Prostate gland (tissue), 2 donors: ENCODE measurements around the gene KCNQ1. TPM values are rescaled to one million over a fixed set of nuclear protein-coding genes. Genes with fewer than 3 reads are reported as not detected.
A peak's percentile ranks its signal among the peaks of the same experiment; 100 is the strongest.

Source experiments
- DNase-seq: peaks from one replicate; pipeline ENCODE4 v3.0.0-alpha.2; 2019; ENCODE audit warnings: low spot score
- H3K27ac ChIP-seq, 2 donors: fragments of 200-600 bp; sonication (generic); 2 replicates each; pipeline ENCODE4 v1.5.1; 2017 to 2019
- H3K27me3 ChIP-seq: fragments of 200-600 bp; sonication (generic); replicated peaks from 2 replicates; pipeline ENCODE4 v1.5.1; 2019; ENCODE audit not compliant: insufficient read depth
- H3K36me3 ChIP-seq, 2 donors: fragments of 200-600 bp; sonication (generic); 1 replicate in 1 of 2; 2 replicates in 1 of 2; pipeline versions ENCODE4 v1.5.1 to v1.8.1; 2017 to 2019
- H3K4me1 ChIP-seq: fragments of 200-600 bp; sonication (generic); replicated peaks from 2 replicates; pipeline ENCODE4 v1.5.1; 2019
- H3K4me3 ChIP-seq, 2 donors: fragments of 200-600 bp; sonication (generic); 2 replicates each; pipeline ENCODE4 v1.5.1; 2017 to 2019
- H3K9me3 ChIP-seq: fragments of 200-600 bp; sonication (generic); 2 replicates; pipeline ENCODE4 v1.5.1; 2017
- POLR2A ChIP-seq: fragments of 450-650 bp; IDR thresholded peaks from one replicate; pipeline ENCODE4 v1.6.1; 2016; ENCODE audit warnings: antibody characterized with exemption, mild to moderate bottlenecking
- POLR2AphosphoS5 ChIP-seq: sonication (generic); formaldehyde crosslinking; IDR thresholded peaks from one replicate; pipeline ENCODE4 v1.6.1; 2017; ENCODE audit warnings: antibody characterized with exemption
- WGBS: methylation state at CpG from one replicate; pipeline ENCODE4 v1.1.5; 2018; 5-methylcytosine and 5-hydroxymethylcytosine counted together
- intact Hi-C: fragments of 100-400 bp; cut with DNase I; formaldehyde crosslinking; loops from one replicate; pipeline ENCODE4 v1.14.2; 2022
- total RNA-seq, 2 donors: library from RNA; depleted of rRNA; stranded (reverse); fragments of >200 nt; gene quantifications; one replicate each; pipeline ENCODE4 v1.1.0, GENCODE V29; 2016
- TF ChIP-seq, protein P1 (sequence below), 4 experiments: fragments of 200-600 bp in 2 of 4; fragments of 450-650 bp in 2 of 4; sonication (generic) in 2 of 4; IDR thresholded peaks; 1 replicate in 3 of 4; 2 replicates in 1 of 4; pipeline ENCODE4 v1.5.1; 2016 to 2019; ENCODE audit warnings: antibody characterized with exemption in 4 of 4, mild to moderate bottlenecking in 2 of 4, moderate library complexity in 2 of 4

The KCNQ1 gene
- total RNA-seq, 2 donors from 2014 or later, result 10.0 to 33.8 TPM

GRCh38 chr11:2805388-2806056 lies 360.7 kb downstream of the KCNQ1 start:
- Histone ChIP-seq H3K36me3 (no peaks in the 10 kb centered on the region), H3K27ac (no peak overlapping the region), H3K9me3 (no peaks in the 10 kb centered on the region), H3K27me3 (no peaks in the 10 kb centered on the region), H3K4me1 (peaks cover 4% of the 10 kb centered on the region), H3K4me3 (no peak overlapping the region)
- 91% methylated on average over 20 of the region's 20 CpGs for WGBS
- no peak for DNase-seq
- intact Hi-C loops, result no loop called here
- TF ChIP-seq, protein P1, sequence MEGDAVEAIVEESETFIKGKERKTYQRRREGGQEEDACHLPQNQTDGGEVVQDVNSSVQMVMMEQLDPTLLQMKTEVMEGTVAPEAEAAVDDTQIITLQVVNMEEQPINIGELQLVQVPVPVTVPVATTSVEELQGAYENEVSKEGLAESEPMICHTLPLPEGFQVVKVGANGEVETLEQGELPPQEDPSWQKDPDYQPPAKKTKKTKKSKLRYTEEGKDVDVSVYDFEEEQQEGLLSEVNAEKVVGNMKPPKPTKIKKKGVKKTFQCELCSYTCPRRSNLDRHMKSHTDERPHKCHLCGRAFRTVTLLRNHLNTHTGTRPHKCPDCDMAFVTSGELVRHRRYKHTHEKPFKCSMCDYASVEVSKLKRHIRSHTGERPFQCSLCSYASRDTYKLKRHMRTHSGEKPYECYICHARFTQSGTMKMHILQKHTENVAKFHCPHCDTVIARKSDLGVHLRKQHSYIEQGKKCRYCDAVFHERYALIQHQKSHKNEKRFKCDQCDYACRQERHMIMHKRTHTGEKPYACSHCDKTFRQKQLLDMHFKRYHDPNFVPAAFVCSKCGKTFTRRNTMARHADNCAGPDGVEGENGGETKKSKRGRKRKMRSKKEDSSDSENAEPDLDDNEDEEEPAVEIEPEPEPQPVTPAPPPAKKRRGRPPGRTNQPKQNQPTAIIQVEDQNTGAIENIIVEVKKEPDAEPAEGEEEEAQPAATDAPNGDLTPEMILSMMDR (IDR thresholded peaks at IDR 0.05), result no peak
- TF ChIP-seq POLR2A, result no peak
- no peak for TF ChIP-seq POLR2AphosphoS5

GRCh38 chr11:2806351-2807024 lies 361.7 kb downstream of the KCNQ1 start:
- peak overlapping the region; percentile 51 to 64 for H3K27ac ChIP-seq

GRCh38 chr11:2807025-2807681 lies 362.3 kb downstream of the KCNQ1 start:
- peak; percentile 84 for DNase-seq
- intact Hi-C loops, result loop anchor here (1.0 kb wide), 1 partner anchor 18 kb away; no protein-coding TSS in a partner anchor
- Histone ChIP-seq H3K4me1 (peaks cover 4% of the 10 kb centered on the region), H3K36me3 (no peaks in the 10 kb centered on the region), H3K27me3 (no peaks in the 10 kb centered on the region), H3K9me3 (no peaks in the 10 kb centered on the region), H3K4me3 (peak overlapping the region in 1 of 2 donors; percentile 2), H3K27ac (peak overlapping the region; percentile 51 to 64)
- peak; percentile 42 for TF ChIP-seq POLR2A
- TF ChIP-seq, protein P1 (IDR thresholded peaks at IDR 0.05), result no peak
- TF ChIP-seq POLR2AphosphoS5, result peak; percentile 88
- whole genome bisulfite sequencing, result 15% methylated on average over 39 of the region's 39 CpGs

More at GRCh38 chr11:2806351-2807024, 361.7 kb downstream of the KCNQ1 start:
- DNase-seq, result no peak
- TF ChIP-seq, protein P1 (IDR thresholded peaks at IDR 0.05), result no peak
- TF ChIP-seq POLR2AphosphoS5 (no peak), POLR2A (no peak)
- Histone ChIP-seq H3K4me1 (peaks cover 4% of the 10 kb centered on the region), H3K27me3 (no peaks in the 10 kb centered on the region), H3K36me3 (no peaks in the 10 kb centered on the region), H3K4me3 (no peak overlapping the region), H3K9me3 (no peaks in the 10 kb centered on the region)
- 55% methylated on average over 24 of the region's 24 CpGs for WGBS
- intact Hi-C loops, result loop anchor here (1.0 kb wide), 1 partner anchor 19 kb away; no protein-coding TSS in a partner anchor

GRCh38 chr11:2807801-2808241 lies 363.0 kb downstream of the KCNQ1 start:
- H3K36me3 ChIP-seq, result no peaks in the 10 kb centered on the region
- H3K9me3 ChIP-seq, result no peaks in the 10 kb centered on the region
- 38% methylated on average over 11 of the region's 11 CpGs for WGBS
- H3K27me3 ChIP-seq, result no peaks in the 10 kb centered on the region
- TF ChIP-seq POLR2A (no peak), POLR2AphosphoS5 (no peak)
- TF ChIP-seq, protein P1 (IDR thresholded peaks at IDR 0.05), result no peak
- H3K27ac ChIP-seq, result peak overlapping the region; percentile 51 to 64
- no peak overlapping the region for H3K4me3 ChIP-seq
- no peak for DNase-seq
- H3K4me1 ChIP-seq, result peaks cover 4% of the 10 kb centered on the region
- intact Hi-C loops, result loop anchor here (1.0 kb wide), 1 partner anchor 17 kb away; no protein-coding TSS in a partner anchor
